Activated CD4-positive, CD25-positive, alpha-beta regulatory T cell treated with anti-CD3 and anti-CD28 coated beads, Interleukin-2, amount 50 U/mL, for 24 hours (primary cell): ENCODE results near the gene TBX2.

Source experiments
- ATAC-seq, 2 donors: fragments of 150-1000 bp; cut with Tn5 transposase; one replicate each; pipeline ENCODE4 v1.10.0; 2021; ENCODE audit warnings: mild to moderate bottlenecking in 1 of 2, moderate library complexity in 1 of 2

Gene TBX2

GRCh38 chr17:61455324-61456060 lies 55.8 kb downstream of the TBX2 start:
- no peak for ATAC-seq

- no peak for ATAC-seq
These were observed 56.5 kb downstream of the TBX2 start for GRCh38 chr17:61456061-61456681.

DNA sequence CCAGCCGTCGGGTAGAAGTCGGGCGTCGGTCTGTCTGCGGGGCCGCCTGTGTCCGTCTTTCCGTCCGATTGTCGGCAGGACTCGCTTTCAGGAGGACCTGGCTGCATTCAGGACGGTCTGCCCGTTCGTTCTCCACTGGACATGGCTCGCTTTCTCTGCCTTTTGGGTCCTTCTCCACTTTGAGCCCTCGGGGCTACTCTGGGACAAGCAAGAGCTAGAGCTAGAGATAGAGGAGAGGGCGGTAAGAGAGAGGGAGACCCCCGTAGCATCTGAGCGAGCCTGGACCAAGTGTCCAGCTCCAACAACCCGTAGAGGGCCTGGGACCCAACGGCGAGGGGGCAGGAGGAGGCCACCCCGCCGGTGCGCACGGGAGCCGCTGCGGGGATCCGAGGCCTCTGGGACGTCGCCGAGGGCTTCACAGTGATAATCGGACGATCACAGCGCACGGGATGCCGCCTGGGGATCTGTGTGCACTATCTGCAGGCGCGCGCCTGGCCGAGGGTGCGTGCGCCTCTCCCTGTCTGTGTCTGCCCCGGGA lies 57.1 kb downstream of the TBX2 start:
- no peak for ATAC-seq

DNA sequence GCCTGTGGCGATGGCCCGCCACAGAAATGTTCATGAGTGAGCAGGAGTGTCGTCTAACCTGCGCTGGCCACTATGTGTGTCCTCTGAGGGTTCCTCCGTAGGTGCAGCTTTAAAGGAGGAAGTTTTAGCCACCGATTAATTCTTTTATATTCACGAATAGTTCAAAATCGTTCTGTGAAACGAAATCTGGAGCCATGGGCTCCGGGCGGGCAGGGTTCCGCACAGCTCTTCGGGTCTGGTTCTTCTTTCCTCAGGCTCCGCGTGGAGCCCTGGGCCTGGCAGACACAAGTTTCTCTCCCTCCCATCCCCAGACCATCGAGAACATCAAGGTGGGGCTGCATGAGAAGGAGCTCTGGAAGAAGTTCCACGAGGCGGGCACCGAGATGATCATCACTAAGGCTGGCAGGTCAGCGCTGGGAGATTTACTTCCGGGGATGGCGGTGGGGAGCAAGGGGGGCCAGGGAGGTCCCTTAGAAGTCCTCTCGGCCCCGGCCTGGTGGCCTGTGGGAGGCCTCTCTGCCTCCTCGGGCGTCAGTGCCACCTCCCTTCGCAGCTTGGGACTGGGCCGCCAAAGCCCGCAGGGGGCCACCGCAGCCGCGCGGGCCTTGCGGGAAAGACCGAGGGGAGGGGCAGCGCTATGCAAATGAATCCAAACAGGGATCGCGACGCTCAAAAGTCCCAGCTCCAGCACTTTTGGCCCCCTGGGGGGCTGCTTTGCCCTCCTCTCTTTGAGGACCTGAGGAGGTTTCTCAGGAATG lies 57.8 kb downstream of the TBX2 start:
- ATAC-seq, result no peak

DNA sequence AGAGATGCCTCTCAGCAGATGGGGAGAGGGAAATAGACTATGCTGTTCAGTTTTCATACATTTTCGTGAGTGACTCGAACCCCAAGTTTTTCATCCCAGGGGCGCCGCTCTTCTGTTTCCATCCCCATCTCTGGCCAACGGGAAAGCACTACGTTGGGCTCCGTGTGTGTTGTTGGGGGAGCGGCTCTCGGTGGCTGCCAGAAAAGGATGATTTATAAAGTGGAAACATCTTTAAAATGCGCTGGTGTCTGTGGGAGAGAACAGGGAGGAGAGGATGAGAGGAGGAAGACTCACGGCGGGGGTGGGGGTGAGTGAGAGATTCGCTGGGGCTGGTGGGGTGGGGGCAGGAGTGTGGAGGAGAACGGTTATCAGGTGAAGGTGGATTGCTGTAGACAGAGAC lies 58.4 kb downstream of the TBX2 start:
- no peak for ATAC-seq

DNA sequence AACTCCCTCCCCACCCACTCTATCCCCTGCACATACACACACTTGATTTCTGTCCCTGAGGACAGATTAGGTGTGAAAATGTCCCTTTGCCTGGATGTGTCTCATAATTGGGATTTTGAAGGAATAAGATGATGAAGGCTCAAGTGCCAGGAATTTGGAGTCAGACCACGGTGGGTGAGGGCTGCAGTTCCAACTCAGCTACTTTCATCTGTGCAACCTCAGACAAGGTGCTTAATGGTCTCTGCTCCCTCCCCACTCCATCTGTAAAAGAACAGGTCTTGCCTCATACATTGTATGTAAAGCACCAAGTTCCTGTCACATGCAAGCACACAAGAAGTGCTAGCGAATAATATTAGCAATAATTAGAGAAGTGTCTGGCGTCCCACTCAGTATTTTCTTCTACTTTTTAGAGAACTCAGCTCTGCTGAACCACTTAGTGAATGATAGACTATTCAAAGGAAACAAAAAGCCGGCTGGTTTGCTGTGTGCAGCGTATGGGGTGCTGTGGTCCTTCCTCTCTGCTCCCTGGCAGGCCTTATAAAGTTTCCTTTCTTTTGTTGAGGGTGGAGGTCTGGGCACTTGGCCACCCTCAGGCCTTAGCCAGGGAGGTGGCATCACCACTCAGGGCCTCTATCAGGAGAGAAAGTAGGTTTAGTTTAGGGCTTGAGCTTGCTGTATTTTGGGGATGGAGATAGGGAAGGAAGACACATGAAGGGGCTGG lies 58.9 kb downstream of the TBX2 start:
- ATAC-seq, result no peak
